GM15510 (cell line): ENCODE data around the gene CDK6.

Experiments
- POLR2A ChIP-seq: IDR thresholded peaks from 3 replicates; pipeline ENCODE4 v1.6.1; 2011; ENCODE audit warnings: borderline replicate concordance; ENCODE audit not compliant: insufficient read length; ENCODE audit errors: extremely low read depth

CDK6 gene

DNA sequence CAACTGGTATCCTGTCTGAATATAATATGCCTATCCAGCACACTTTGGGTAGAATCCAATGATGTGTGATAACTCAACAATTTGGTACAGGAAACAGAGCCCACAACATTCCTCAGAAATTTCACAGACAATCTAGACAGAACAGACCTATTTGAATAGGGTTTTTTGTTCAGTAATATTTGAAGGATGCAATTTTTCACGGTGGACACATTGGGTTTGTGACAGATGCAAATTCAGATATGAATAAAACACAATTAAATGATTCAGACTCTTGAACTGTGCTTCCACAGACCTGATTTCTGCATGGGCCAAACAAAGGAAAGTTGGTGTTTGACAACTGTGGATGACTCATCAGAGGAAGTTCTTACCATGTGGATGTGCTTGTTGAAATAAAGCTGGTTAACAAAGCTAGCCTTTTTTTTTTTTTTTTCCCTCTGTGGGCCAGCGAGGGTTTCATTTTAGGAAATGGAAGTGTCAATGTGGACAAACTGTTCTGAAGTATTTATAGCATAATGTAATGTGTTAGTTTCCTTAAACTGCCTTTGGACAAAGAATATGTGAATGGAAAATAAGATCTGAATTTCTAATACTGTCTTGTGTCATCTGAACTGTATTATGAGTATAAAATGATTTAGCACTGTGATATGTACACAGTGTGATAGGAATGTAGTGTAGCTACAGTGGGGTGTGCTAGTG is 203.0 kb downstream of the CDK6 start:
- TF ChIP-seq POLR2A = no peak

GRCh38 chr7:92632791-92633190 is 203.6 kb downstream of the CDK6 start:
- no peak for TF ChIP-seq POLR2A

DNA sequence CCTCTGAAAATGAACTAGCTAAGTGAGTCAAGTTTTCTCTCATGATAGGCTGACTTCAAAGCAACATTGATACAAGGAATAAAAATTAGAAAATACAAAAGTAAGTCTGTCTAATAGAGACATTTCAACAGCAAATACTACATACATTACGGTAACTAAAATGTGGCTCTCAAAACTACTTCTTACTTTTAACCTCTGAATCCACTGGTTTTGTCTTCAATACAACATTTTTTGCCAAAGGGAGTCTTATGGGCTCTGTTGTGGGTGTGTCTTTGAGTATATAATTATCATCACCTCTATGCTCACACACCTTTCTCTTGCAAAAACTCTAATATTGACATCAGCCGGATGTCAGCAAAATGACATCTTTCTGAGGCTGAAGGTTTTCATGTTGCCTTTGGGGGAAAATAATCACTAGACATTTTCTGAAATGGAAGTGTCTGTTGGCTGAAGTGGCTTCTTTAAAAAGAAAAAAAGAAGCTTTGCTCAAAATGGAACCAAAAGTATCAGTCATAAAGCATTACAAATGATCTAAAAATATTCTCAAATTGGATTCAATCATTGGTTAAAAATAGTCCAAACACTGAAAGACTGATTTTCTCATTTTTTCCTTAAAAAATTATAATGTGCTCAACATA is 204.4 kb downstream of the CDK6 start:
- TF ChIP-seq POLR2A = no peak

GRCh38 chr7:92631067-92631849 is 205.1 kb downstream of the CDK6 start:
- peak; percentile 14 for TF ChIP-seq POLR2A

DNA sequence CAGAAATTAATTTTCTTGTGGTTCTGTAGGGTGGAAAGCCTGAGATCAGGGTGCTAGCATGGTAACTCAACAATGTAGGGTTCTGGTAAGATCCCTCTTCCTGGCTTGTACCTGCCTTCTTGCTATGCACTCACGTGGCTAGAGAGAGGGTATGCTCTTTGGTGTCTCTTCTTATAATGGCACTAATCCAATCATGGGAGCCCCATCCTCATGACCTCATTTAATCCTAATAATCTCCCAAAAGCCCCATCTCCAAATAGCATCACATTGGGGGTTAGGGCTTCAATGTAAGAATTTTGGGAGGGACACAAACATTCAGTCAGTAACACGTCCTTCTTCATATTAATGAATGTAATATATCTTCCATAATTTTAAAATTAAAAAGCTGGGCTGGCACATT is 206.6 kb downstream of the CDK6 start:
- TF ChIP-seq POLR2A = no peak

GRCh38 chr7:92627956-92628355 is 208.4 kb downstream of the CDK6 start:
- no peak for TF ChIP-seq POLR2A

GRCh38 chr7:92626281-92626809 is 210.0 kb downstream of the CDK6 start:
- TF ChIP-seq POLR2A = no peak

DNA sequence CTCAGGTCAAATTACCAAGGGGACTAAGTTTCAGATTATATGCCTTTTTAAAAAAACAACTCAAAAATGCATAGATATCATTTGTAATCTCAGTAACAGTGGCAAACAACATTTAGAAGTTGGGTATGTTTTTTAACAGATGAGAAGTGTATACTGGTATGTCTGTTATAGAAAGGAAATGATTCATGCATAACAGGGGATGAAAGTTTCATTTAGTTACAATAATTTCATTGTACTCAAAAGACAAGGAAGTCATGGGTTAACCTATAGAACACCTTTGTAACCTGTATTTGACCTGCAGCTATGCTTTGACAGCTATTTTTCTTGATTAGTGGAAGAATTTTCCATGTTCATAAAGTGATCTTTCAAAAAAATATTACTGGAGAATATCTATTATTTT is 210.8 kb downstream of the CDK6 start:
- TF ChIP-seq POLR2A = no peak

GRCh38 chr7:92624298-92624996 is 211.9 kb downstream of the CDK6 start:
- no peak for TF ChIP-seq POLR2A

DNA sequence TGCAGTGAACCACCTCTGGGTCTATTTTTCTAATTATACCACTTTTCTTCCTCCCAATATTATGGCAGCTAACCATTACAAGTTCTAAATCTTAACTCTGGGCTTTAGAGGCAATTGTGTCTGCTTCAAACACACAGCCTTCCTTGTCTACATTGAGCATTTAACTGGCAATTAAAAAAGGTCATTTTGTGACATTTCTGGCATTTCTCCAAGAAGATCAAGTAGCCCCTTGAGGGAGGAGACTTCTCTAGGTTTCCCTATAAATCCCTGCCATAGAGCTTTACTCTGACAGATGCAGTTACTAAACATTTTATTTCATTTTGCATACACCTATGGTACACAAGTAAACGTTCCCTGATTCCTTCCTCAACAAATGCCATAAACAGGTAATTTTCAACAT is 212.8 kb downstream of the CDK6 start:
- TF ChIP-seq POLR2A = no peak

GRCh38 chr7:92622685-92623084 is 213.7 kb downstream of the CDK6 start:
- TF ChIP-seq POLR2A = no peak

DNA sequence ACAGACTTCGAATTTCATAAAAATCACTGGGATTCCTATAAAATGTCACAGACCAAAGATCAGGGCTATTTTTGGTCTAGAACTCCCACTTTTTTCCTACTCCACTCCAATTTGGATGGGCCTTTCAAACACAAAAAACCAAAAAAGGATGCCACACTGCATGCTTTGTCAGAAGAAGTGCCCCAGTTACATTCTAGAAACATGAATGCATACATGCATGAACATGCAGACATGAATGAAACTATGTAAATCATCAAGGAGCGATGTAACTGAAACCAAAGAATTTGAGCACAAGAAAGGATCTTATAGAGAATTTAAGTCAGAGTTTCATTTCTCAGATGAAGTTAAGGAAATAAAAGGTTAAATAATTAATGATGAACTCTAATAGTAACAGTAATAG is 214.3 kb downstream of the CDK6 start:
- TF ChIP-seq POLR2A = no peak

DNA sequence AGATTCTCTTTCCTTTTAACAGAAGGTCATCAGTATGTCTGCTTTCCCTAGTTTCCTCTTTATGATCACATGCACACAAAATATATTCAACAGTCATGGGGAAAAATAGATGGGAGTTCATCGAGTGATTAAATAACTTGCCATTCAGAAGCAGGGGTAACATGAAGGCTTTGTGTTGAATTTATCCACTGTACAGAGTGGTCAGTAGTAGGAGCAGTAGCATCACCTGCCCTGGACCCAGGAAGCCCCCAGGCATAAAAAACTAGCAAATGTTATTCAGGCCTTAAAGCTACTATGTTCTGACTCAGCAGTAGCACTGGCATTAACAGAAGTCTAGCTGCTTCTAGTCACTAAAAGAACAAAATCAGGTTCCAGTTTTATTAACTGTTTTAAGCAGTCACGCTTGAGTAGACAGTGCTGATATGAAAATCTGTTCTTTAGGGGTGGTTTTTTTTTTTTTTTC is 214.8 kb downstream of the CDK6 start:
- no peak for TF ChIP-seq POLR2A

DNA sequence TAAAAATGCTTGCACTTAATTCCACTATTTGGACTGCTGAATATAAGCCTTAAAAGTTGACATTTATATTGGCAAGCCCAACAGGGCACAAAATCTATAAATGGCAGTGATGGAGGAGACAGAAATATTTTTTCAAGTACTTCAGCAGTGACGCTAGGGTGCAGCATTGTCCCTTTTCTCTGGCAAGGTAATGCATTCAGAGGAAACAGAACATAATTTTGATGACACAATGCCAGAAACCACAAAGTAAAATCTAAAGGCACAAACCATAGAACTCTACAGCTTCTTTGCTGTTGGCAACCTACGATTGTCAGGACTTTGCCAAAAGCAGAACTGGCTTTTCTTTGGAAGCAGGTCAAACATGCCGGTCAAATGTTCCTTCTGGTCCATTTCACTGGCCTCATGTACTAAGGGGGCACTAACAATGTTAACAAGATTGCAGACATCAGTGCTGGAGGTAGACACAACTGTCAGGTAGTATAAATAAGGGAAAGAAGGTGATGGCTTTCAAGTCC is 215.3 kb downstream of the CDK6 start:
- no peak for TF ChIP-seq POLR2A
